Subcutaneous abdominal adipose tissue (tissue), 5 donors: ENCODE measurements around the gene ANTXR2.

Experiments
- H3K27ac ChIP-seq: one replicate; pipeline ENCODE4 v1.7.0; 2013; ENCODE audit warnings: low read depth, mild to moderate bottlenecking, inconsistent platforms, low read length, moderate library complexity
- H3K27me3 ChIP-seq, 5 donors: one replicate each; pipeline ENCODE4 v1.7.0; 2013; ENCODE audit warnings: low read length in 5 of 5, inconsistent platforms in 1 of 5; ENCODE audit not compliant: control insufficient read depth in 5 of 5, insufficient read depth in 4 of 5
- H3K36me3 ChIP-seq, 5 donors: one replicate each; pipeline ENCODE4 v1.7.0; 2013; ENCODE audit warnings: low read length in 5 of 5; ENCODE audit not compliant: control insufficient read depth in 5 of 5, insufficient read depth in 5 of 5
- H3K4me1 ChIP-seq, 5 donors: one replicate each; pipeline ENCODE4 v1.7.0; 2013; ENCODE audit warnings: low read length in 5 of 5, mild to moderate bottlenecking in 3 of 5, moderate library complexity in 1 of 5; ENCODE audit not compliant: control insufficient read depth in 5 of 5, insufficient read depth in 5 of 5
- H3K4me3 ChIP-seq, 5 donors: one replicate each; pipeline ENCODE4 v1.7.0; 2013; ENCODE audit warnings: low read length in 5 of 5, low read depth in 1 of 5
- H3K9ac ChIP-seq, 5 donors: one replicate each; pipeline ENCODE4 v1.7.0; 2013; ENCODE audit warnings: low read length in 5 of 5, mild to moderate bottlenecking in 4 of 5, moderate library complexity in 3 of 5
- H3K9me3 ChIP-seq, 5 donors: one replicate each; pipeline ENCODE4 v1.7.0; 2013; ENCODE audit warnings: low read length in 5 of 5; ENCODE audit not compliant: control insufficient read depth in 5 of 5
- donor health status: healthy.
- donor health status: healthy.
- donor health status: healthy.
- donor health status: healthy.
- donor health status: healthy.

ANTXR2 gene

DNA sequence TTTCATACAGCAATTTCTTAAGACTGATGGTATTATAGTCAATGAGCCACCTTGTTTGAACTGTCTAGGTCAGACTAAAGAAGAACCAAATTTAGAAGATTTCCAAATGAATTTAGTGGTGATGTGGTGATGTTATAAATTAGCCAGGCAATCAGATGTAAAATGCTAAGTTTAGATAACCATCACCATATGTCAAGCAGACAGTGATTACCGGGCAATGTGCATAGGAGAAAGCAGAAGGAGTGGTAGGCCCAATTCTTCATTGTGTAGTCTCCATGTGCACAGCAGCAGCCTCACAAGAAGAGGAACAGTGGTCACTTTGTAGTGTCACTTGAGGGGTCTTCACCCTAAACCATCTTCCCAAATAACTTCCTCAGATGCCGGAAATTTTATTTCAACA is 198.8 kb downstream of the ANTXR2 start:
- H3K9ac ChIP-seq = no peak overlapping the region
- no peak overlapping the region for H3K27ac ChIP-seq
- H3K9me3 ChIP-seq = no peaks in the 10 kb centered on the region
- no peaks in the 10 kb centered on the region for H3K36me3 ChIP-seq
- H3K4me3 ChIP-seq = no peak overlapping the region
- H3K4me1 ChIP-seq = peaks cover 0 to 7% (median 0%) of the 10 kb centered on the region in 5 donors
- H3K27me3 ChIP-seq = no peaks in the 10 kb centered on the region

DNA sequence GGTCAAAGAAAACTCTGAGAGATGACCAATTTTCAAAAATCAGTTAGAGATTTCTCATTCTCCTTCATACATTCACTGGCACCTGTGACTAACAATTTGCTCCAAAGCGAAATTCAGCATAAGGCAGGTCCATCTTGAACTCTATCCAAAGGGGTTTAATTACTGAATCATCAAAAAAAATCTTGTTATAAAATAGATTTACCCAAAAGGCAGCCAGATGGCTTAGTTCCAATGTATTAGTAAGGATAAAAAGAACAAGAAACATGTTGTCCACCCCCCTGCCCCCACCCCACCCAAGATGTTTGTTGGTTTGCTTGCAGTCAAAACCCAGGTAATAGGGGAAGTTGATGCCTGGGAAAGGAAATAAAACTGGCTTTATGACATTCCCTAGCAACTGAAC is 200.3 kb downstream of the ANTXR2 start:
- H3K9ac ChIP-seq = no peak overlapping the region
- no peaks in the 10 kb centered on the region for H3K27me3 ChIP-seq
- no peaks in the 10 kb centered on the region for H3K9me3 ChIP-seq
- H3K27ac ChIP-seq = no peak overlapping the region
- H3K36me3 ChIP-seq = no peaks in the 10 kb centered on the region
- H3K4me3 ChIP-seq = no peak overlapping the region
- H3K4me1 ChIP-seq = peaks cover 0 to 7% (median 0%) of the 10 kb centered on the region in 5 donors

DNA sequence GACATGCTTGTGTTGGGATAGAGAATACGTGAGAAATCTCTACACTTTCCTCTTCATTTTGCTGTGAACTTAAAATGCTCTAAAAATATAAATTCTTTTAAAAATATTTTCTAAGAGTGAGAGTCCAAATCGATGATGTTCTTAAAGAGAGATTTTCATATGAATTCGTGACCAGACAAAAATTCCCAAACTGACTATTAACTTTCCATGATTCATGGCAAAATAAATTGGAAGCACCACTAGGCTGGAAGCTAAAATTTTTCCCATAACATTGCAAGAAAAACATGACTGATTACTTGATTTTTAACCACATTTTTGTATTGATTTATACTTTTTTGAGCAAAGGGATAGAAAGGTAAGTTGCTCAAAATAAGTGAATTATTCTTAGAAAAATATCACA is 201.1 kb downstream of the ANTXR2 start:
- Histone ChIP-seq H3K27me3 (no peaks in the 10 kb centered on the region), H3K27ac (no peak overlapping the region), H3K4me1 (peaks cover 0 to 7% (median 0%) of the 10 kb centered on the region in 5 donors)

DNA sequence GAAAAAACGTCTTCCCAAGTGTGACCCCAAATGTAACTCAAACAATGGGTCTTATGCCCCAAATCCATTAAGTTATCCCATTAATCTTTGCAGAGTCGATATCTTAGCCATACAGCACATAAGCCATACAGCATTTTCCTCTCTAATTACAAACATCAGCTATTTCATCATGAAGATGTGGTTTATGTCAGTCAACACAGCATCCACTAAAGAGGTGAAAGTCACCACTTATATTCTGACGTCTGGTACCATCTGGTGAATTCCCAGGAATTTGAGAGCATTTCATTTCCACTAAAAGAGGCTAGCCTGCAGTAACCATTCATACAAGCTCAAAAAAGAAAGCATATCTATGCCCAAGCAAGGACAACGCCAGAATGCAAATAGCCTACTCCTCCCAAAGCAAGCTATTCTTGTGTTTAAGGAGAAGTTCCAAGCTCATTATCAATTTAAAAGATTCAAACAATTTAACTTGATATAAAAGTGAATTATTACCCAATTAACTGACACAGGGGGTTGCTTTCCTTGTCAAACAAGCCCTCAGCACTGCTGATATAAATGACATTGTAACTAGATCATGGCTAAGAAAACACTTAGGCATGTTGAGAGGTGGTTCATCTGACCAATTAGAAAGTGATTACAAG is 203.3 kb downstream of the ANTXR2 start:
- Histone ChIP-seq H3K27ac (no peak overlapping the region), H3K9me3 (no peaks in the 10 kb centered on the region), H3K27me3 (no peaks in the 10 kb centered on the region), H3K4me3 (no peak overlapping the region), H3K36me3 (no peaks in the 10 kb centered on the region), H3K9ac (no peak overlapping the region), H3K4me1 (no peaks in the 10 kb centered on the region)

More for the DNA sequence above, 201.1 kb downstream of the ANTXR2 start:
- H3K9me3 ChIP-seq = no peaks in the 10 kb centered on the region
- H3K9ac ChIP-seq = no peak overlapping the region
- H3K36me3 ChIP-seq = no peaks in the 10 kb centered on the region
- no peak overlapping the region for H3K4me3 ChIP-seq

DNA sequence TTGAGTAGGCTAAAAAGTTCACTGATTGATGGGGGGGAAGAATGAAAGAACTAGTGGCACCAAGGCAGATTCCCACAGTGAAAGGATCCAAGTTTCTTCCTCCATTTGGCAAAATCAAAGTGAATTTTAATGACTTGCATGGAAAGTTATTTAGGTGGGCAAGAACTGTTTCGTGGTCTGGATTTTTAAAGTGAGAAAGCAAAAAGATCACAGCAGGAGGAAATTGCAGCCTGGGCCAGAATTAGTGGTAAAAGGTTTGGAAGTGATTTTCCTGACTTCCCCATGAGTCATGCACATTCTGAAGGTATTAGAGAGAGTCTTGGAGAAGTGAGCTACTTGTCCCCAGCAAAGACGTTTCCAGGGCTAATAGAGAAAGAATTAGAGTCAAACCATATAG is 207.8 kb downstream of the ANTXR2 start:
- H3K36me3 ChIP-seq = no peaks in the 10 kb centered on the region
- no peak overlapping the region for H3K27ac ChIP-seq
- no peak overlapping the region for H3K9ac ChIP-seq
- H3K9me3 ChIP-seq = no peaks in the 10 kb centered on the region
- H3K4me1 ChIP-seq = no peaks in the 10 kb centered on the region
- H3K4me3 ChIP-seq = no peak overlapping the region
- no peaks in the 10 kb centered on the region for H3K27me3 ChIP-seq

DNA sequence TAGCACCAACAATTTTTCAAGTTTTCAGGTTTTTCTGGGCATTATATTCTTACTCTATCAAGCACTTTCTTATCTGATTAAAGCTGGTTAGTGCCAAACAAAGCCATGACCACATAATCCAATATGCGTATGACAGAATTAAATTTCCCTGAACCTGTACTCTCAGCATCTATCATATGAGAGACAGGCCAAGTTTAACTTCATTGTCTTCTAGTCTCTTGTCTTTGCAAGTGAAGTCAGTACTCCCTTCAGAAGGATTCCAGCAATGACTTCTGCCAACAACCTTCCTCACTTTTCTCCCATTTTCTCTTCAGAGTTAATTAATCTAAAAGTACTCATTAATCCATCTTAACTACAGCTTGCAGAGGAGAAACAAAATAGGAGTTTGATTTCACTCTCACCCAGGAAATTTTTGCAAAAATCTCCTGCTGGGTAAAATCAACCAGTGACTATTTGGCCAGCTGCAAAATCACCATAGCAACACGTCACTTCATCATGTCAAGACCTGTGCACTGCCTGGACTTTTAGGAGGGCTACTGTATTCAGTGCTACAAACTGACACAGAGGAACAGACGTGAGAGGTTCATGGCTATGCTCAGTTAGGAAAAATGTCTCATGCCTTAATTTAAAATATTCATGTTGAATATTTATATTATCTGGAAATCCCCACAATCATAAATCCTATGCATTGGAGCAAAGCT is 208.4 kb downstream of the ANTXR2 start:
- Histone ChIP-seq H3K9me3 (no peaks in the 10 kb centered on the region), H3K4me1 (no peaks in the 10 kb centered on the region), H3K27ac (no peak overlapping the region), H3K4me3 (no peak overlapping the region), H3K9ac (no peak overlapping the region), H3K27me3 (no peaks in the 10 kb centered on the region), H3K36me3 (no peaks in the 10 kb centered on the region)

DNA sequence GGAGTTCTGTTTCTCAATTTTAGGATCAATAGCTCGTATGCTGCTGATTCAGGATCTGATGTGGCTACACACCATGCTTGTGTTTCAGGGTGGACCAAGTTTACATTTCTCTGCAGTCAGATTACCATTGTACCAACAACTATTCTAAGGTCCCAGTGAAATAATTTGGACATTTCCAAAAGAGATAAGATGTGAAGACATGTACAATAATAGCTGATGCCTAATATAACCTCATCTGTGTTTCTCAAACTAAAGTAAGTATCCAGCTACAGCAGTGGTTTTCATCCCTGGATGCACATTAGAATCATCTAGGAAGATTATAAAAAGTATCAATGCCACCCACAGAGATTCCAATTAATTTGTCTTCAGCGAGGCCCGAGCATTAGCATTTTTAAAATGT is 209.7 kb downstream of the ANTXR2 start:
- Histone ChIP-seq H3K4me1 (no peaks in the 10 kb centered on the region), H3K27me3 (no peaks in the 10 kb centered on the region), H3K4me3 (no peak overlapping the region), H3K27ac (no peak overlapping the region), H3K36me3 (no peaks in the 10 kb centered on the region), H3K9me3 (no peaks in the 10 kb centered on the region), H3K9ac (no peak overlapping the region)

DNA sequence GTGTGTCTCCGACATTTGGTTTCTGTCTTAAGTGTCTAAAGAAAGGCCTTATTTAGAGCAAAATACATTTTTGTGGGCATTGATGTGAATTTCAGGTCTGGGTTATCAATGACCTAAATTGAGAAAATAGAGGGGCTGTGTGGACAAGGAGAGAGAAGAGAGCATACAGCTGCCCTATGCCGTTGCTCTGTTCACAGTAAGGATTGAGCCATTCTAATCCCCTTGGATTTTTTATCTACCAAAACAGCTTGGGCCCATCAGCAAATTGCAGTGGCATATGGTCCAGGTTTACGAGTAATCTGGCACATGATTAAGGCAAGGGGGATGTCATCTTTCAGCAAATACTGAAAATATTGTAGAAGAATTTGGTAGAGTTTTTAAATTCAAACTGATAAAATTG is 210.2 kb downstream of the ANTXR2 start:
- Histone ChIP-seq H3K36me3 (no peaks in the 10 kb centered on the region), H3K4me1 (no peaks in the 10 kb centered on the region), H3K27me3 (no peaks in the 10 kb centered on the region), H3K4me3 (no peak overlapping the region), H3K9ac (no peak overlapping the region), H3K9me3 (no peaks in the 10 kb centered on the region), H3K27ac (no peak overlapping the region)

DNA sequence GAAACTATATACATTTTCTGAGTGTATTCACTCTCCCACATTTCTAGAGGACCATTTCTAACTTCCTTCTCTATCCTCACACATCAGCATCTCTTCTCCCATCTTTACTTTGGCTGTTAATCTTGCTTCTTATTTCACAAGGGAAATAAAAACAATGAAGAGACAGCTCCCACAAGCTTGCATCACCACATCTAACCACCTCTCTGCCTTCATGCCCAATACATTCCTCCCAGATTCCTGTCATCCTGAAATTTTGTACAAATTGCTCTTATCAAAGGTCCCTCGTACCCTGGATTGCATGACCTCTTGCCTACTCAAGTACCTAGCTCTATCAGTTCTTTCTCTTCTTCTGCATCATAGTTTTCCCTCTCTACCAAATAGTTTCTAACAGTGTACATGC is 215.2 kb downstream of the ANTXR2 start:
- H3K27ac ChIP-seq = no peak overlapping the region
- H3K4me3 ChIP-seq = no peak overlapping the region
- peaks cover 0 to 5% (median 0%) of the 10 kb centered on the region in 5 donors for H3K4me1 ChIP-seq
- H3K27me3 ChIP-seq = no peaks in the 10 kb centered on the region
- H3K36me3 ChIP-seq = no peaks in the 10 kb centered on the region
- no peaks in the 10 kb centered on the region for H3K9me3 ChIP-seq
- H3K9ac ChIP-seq = no peak overlapping the region

DNA sequence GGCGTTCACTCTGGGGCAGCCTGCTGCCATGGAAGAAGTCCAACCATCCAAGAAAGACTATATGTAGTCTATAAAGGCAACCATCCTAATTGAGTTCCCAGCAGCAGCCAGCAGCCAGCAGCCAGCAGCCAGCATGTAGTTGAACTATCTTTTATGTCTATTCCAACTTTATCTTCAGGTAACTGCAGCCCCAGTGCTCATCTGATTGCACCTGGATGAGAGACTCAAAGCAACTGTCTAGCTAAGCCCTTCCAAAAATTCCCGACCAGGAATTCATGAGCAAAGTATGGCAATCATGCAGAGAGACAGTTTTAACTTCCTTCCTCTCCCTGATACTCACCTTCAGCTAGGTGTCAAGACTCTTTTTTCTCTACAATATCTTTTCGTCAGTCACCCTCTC is 216.8 kb downstream of the ANTXR2 start:
- H3K27ac ChIP-seq = no peak overlapping the region
- no peak overlapping the region for H3K4me3 ChIP-seq
- H3K9me3 ChIP-seq = no peaks in the 10 kb centered on the region
- H3K27me3 ChIP-seq = no peaks in the 10 kb centered on the region
- peaks cover 0 to 5% (median 5%) of the 10 kb centered on the region in 5 donors for H3K4me1 ChIP-seq
- no peak overlapping the region for H3K9ac ChIP-seq
- no peaks in the 10 kb centered on the region for H3K36me3 ChIP-seq
